Glomerular visceral epithelial cell (primary cell): ENCODE data around the gene SH3GL3.

Source experiments
- DNase-seq: peaks from one replicate; pipeline ENCODE4 v3.0.0-alpha.2; 2016; ENCODE audit errors: extremely low spot score

Gene SH3GL3

GRCh38 chr15:83503595-83504364, 56.6 kb downstream of the SH3GL3 start:
- no peak for DNase-seq

- DNase-seq, result no peak
These were observed 57.2 kb downstream of the SH3GL3 start for GRCh38 chr15:83504365-83504764.

GRCh38 chr15:83510001-83510400, 62.9 kb downstream of the SH3GL3 start:
- no peak for DNase-seq

GRCh38 chr15:83512459-83512858, 65.3 kb downstream of the SH3GL3 start:
- no peak for DNase-seq

GRCh38 chr15:83514584-83514983, 67.4 kb downstream of the SH3GL3 start:
- DNase-seq, result no peak

GRCh38 chr15:83515164-83515563, 68.0 kb downstream of the SH3GL3 start:
- no peak for DNase-seq

- DNase-seq, result no peak
These were observed 69.8 kb downstream of the SH3GL3 start for GRCh38 chr15:83516935-83517334.

GRCh38 chr15:83526319-83526718, 79.2 kb downstream of the SH3GL3 start:
- DNase-seq, result no peak

GRCh38 chr15:83533410-83533962, 86.3 kb downstream of the SH3GL3 start:
- DNase-seq, result no peak

- no peak for DNase-seq
These were observed 90.5 kb downstream of the SH3GL3 start for GRCh38 chr15:83537606-83538005.

GRCh38 chr15:83538682-83539081, 91.5 kb downstream of the SH3GL3 start:
- no peak for DNase-seq

GRCh38 chr15:83545804-83546511, 98.8 kb downstream of the SH3GL3 start:
- DNase-seq, result no peak

GRCh38 chr15:83546512-83546888, 99.4 kb downstream of the SH3GL3 start:
- DNase-seq, result no peak

- DNase-seq, result no peak
These were observed 100.0 kb downstream of the SH3GL3 start for GRCh38 chr15:83547168-83547567.

- DNase-seq, result no peak
These were observed 102.5 kb downstream of the SH3GL3 start for GRCh38 chr15:83549623-83550022.

- no peak for DNase-seq
These were observed 107.4 kb downstream of the SH3GL3 start for GRCh38 chr15:83554558-83554957.

GRCh38 chr15:83555383-83555782, 108.2 kb downstream of the SH3GL3 start:
- no peak for DNase-seq

GRCh38 chr15:83556068-83556467, 108.9 kb downstream of the SH3GL3 start:
- no peak for DNase-seq

- no peak for DNase-seq
These were observed 109.6 kb downstream of the SH3GL3 start for GRCh38 chr15:83556754-83557153.

GRCh38 chr15:83558146-83558545, 111.0 kb downstream of the SH3GL3 start:
- no peak for DNase-seq

GRCh38 chr15:83559310-83559966, 112.3 kb downstream of the SH3GL3 start:
- DNase-seq, result peak; percentile 71

- peak; percentile 79 for DNase-seq
These were observed 114.5 kb downstream of the SH3GL3 start for GRCh38 chr15:83561661-83562060.

GRCh38 chr15:83565138-83565537, 118.0 kb downstream of the SH3GL3 start:
- DNase-seq, result no peak
